Erythroblast (primary cell): Measurements from ENCODE around the gene CILP2.

Experiments
- GATA1 ChIP-seq: IDR thresholded peaks from 2 replicates; pipeline ENCODE4 v1.6.1; 2011; ENCODE audit warnings: low read depth, mild to moderate bottlenecking, control low read depth, low read length, moderate library complexity
- POLR2A ChIP-seq: IDR thresholded peaks from 2 replicates; pipeline ENCODE4 v1.6.1; 2011; ENCODE audit warnings: mild to moderate bottlenecking, low read length

DNA sequence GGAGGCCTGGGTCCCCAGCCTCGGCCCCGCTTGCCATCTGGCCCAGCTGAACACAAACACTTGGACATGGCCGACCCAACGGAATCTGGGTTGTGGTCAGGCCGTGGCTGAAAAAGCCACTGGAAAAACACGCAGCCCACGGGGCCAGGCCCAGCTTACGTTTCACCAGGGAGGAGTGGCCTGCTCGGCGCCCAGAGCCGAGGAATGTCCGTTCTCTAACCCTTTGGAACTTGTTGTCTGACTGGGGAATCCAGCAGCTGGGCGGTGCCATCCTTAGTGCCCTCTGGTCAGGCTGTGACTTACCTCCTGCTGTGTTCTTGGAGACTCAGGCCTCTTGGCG, 13.8 kb downstream of the CILP2 start:
- TF ChIP-seq POLR2A, result no peak
- no peak for TF ChIP-seq GATA1
